Measurements from ENCODE around the gene RUNDC1. TPM values are rescaled to one million over a fixed set of nuclear protein-coding genes. Genes with fewer than 3 reads are reported as not detected.

Gene RUNDC1
- total RNA-seq, 4 donors from 2014 or later: 7.2 to 12.1 (median 10.5) TPM

DNA sequence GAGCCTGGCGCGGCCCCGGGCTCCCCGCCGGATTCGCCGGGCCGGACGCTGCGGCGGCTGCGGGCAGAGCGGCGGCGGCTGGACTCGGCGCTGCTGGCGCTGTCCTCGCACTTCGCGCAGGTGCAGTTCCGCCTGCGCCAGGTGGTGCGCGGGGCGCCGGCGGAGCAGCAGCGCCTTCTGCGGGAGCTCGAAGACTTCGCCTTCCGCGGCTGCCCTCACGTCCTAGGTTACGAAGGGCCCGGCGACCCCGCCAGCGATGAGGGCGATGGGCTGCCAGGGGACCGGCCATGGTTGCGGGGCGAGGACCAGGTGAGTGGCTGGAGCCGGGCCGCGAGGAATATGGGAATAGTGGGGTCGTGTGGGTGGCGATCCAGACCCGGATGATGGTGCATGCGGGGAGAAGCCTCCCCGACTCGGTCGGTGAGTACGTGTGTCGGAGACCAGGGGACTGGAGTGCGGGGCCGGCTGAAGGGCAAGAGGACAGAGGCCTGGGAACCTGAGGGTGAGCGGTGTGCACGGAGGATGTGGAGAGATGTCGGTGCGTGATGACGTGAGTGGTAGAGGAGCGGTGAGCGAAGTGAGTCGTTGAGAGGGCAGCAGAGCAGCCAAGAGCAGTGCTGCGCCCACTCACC is 517 bp downstream of the RUNDC1 start:
- no peak for TF ChIP-seq CTCF (IDR thresholded peaks at IDR 0.05; ENCODE audit: low read depth)

DNA sequence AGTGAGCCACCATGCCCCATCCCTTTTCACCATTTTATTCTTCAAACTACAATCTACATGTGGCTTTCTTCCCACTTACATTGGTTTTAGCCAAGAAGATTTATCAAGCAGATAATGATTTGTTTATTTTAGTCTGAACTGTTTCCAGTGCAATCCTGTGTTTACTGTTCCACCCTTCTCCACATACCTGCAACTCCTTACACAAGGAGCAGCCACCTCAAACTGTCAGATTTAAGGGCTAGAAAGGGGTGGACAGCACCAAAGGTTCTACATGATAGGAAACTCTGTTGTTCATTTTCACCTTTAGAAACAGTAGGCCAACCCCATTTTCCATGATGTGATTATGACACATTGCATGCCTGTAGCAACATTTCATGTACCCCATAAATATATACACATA is 1.9 kb downstream of the RUNDC1 start:
- no peak for TF ChIP-seq CTCF (IDR thresholded peaks at IDR 0.05; ENCODE audit: low read depth)

DNA sequence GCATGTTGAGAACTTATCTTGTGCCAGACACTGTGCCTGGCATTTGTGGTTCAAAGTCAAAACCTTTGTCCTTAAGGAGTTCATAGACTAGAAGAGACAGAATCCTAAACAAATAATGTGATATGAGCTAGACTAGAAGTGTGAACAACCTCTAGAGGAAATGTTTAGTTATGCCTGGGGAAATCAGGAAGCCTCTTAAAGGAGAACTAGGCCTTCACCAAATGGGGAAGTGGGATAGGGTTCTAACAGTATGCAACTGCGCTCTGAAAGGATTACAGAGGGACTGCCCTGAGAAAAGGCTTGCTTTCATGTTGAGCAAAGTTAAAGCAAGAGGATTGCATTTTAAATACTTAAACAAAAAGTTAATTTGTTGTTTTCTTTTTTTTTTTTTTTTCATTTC is 4.9 kb downstream of the RUNDC1 start:
- TF ChIP-seq CTCF (IDR thresholded peaks at IDR 0.05; ENCODE audit: low read depth): no peak

GRCh38 chr17:42989141-42989540 is 8.8 kb downstream of the RUNDC1 start:
- no peak for TF ChIP-seq CTCF (IDR thresholded peaks at IDR 0.05; ENCODE audit: low read depth)

GRCh38 chr17:42989726-42990652 is 9.6 kb downstream of the RUNDC1 start:
- no peak for TF ChIP-seq CTCF (IDR thresholded peaks at IDR 0.05; ENCODE audit: low read depth)

DNA sequence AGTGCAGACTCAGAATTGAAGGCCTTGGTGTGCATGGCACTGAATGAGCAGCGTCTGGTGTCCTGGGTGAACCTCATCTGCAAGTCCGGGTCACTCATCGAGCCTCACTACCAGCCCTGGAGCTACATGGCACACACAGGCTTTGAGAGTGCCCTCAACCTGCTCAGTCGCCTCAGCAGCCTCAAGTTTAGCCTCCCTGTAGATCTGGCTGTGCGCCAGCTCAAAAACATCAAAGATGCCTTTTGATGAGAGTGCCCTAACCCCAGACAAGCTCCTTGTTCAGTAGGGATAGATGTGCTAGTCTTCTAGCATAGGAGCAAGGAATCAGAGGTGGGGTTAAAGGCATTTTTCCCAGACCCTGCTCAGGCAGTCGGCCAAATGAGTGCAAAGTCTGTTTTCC is 11.1 kb downstream of the RUNDC1 start:
- no peak for TF ChIP-seq CTCF (IDR thresholded peaks at IDR 0.05; ENCODE audit: low read depth)

GRCh38 chr17:42992872-42993271 is 12.5 kb downstream of the RUNDC1 start:
- TF ChIP-seq CTCF (IDR thresholded peaks at IDR 0.05; ENCODE audit: low read depth): no peak
